ENCODE results near the gene PDLIM4.

DNA sequence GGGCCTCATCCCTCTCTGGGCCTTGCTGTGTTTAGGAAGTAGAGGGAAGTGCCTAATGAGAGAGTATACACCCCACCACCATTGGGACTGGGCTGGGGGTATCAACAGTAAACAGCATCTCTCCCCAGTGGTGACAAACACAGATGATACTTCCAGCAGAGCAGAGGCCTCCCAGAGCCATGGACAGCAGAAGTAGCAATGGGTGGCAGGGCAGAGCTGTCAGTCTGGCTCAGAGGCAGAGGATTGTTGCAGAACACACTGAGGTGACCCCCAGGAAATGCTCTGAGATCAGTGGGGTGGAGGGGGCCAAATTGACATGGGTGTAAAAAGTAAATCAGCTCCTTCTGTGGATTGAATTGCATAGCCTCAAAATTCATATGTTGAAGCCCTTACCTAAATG, 17.7 kb upstream of the PDLIM4 start:
- TF ChIP-seq, protein P1, sequence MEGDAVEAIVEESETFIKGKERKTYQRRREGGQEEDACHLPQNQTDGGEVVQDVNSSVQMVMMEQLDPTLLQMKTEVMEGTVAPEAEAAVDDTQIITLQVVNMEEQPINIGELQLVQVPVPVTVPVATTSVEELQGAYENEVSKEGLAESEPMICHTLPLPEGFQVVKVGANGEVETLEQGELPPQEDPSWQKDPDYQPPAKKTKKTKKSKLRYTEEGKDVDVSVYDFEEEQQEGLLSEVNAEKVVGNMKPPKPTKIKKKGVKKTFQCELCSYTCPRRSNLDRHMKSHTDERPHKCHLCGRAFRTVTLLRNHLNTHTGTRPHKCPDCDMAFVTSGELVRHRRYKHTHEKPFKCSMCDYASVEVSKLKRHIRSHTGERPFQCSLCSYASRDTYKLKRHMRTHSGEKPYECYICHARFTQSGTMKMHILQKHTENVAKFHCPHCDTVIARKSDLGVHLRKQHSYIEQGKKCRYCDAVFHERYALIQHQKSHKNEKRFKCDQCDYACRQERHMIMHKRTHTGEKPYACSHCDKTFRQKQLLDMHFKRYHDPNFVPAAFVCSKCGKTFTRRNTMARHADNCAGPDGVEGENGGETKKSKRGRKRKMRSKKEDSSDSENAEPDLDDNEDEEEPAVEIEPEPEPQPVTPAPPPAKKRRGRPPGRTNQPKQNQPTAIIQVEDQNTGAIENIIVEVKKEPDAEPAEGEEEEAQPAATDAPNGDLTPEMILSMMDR (IDR thresholded peaks at IDR 0.05) = no peak
- TF ChIP-seq POLR2A (IDR thresholded peaks at IDR 0.05) = no peak
